SK-N-SH treated with all-trans-retinoic acid at 6 μM for 48 hours (cell line): ENCODE data around the gene SGPL1.

Source experiments
- ARNTL ChIP-seq: fragments of 450-650 bp; formaldehyde crosslinking; IDR thresholded peaks from 2 replicates; pipeline ENCODE4 v1.5.0; 2020; ENCODE audit warnings: low read depth, mild to moderate bottlenecking, moderate library complexity, borderline replicate concordance
- CSDC2 ChIP-seq: fragments of 250-450 bp; sonication (Bioruptor Pico); IDR thresholded peaks from 2 replicates; pipeline ENCODE4 v1.5.0; 2020; ENCODE audit warnings: mild to moderate bottlenecking, moderate library complexity
- ESRRG ChIP-seq: fragments of 250-450 bp; sonication (Bioruptor Pico); IDR thresholded peaks from 2 replicates; pipeline ENCODE4 v1.6.1; 2021; ENCODE audit warnings: mild to moderate bottlenecking
- GLIS3 ChIP-seq: fragments of 250-450 bp; sonication (Bioruptor Pico); IDR thresholded peaks from 2 replicates; pipeline ENCODE4 v1.5.0; 2020; ENCODE audit warnings: mild to moderate bottlenecking, moderate library complexity
- OSR1 ChIP-seq: fragments of 250-450 bp; sonication (Bioruptor Pico); IDR thresholded peaks from 2 replicates; pipeline ENCODE4 v1.8.0; 2022; ENCODE audit warnings: moderate library complexity, mild to moderate bottlenecking, inconsistent platforms
- RARB ChIP-seq: fragments of 250-450 bp; sonication (Bioruptor Pico); IDR thresholded peaks from 2 replicates; pipeline ENCODE4 v1.8.0; 2021; ENCODE audit warnings: mild to moderate bottlenecking, moderate library complexity
- SNAI2 ChIP-seq: fragments of 250-450 bp; sonication (Bioruptor Pico); IDR thresholded peaks from 2 replicates; pipeline ENCODE4 v1.5.0; 2020; ENCODE audit warnings: mild to moderate bottlenecking, moderate library complexity
- TCF4 ChIP-seq: fragments of 250-450 bp; sonication (Bioruptor Pico); IDR thresholded peaks from 2 replicates; pipeline ENCODE4 v1.8.0; 2021; ENCODE audit warnings: mild to moderate bottlenecking, moderate library complexity, borderline replicate concordance
- TOX ChIP-seq: fragments of 250-450 bp; sonication (Bioruptor Pico); IDR thresholded peaks from 2 replicates; pipeline ENCODE4 v1.8.0; 2021; ENCODE audit warnings: mild to moderate bottlenecking, moderate library complexity, borderline replicate concordance
- ZFP30 ChIP-seq: fragments of 450-650 bp; formaldehyde crosslinking; IDR thresholded peaks from 2 replicates; pipeline ENCODE4 v1.5.0; 2022; ENCODE audit warnings: mild to moderate bottlenecking, moderate library complexity
- ZNF70 ChIP-seq: fragments of 450-650 bp; formaldehyde crosslinking; IDR thresholded peaks from 2 replicates; pipeline ENCODE4 v1.5.0; 2020; ENCODE audit warnings: mild to moderate bottlenecking, moderate library complexity
- TF ChIP-seq, protein P1 (sequence below): fragments of 250-450 bp; sonication (Bioruptor Pico); IDR thresholded peaks from 2 replicates; pipeline ENCODE4 v1.5.1; 2020; ENCODE audit warnings: low read depth, mild to moderate bottlenecking, moderate library complexity
- TF ChIP-seq, protein P2 (sequence below): fragments of 250-450 bp; sonication (Bioruptor Pico); IDR thresholded peaks from 2 replicates; pipeline ENCODE4 v1.8.0; 2020; ENCODE audit warnings: mild to moderate bottlenecking, moderate library complexity, borderline replicate concordance

DNA sequence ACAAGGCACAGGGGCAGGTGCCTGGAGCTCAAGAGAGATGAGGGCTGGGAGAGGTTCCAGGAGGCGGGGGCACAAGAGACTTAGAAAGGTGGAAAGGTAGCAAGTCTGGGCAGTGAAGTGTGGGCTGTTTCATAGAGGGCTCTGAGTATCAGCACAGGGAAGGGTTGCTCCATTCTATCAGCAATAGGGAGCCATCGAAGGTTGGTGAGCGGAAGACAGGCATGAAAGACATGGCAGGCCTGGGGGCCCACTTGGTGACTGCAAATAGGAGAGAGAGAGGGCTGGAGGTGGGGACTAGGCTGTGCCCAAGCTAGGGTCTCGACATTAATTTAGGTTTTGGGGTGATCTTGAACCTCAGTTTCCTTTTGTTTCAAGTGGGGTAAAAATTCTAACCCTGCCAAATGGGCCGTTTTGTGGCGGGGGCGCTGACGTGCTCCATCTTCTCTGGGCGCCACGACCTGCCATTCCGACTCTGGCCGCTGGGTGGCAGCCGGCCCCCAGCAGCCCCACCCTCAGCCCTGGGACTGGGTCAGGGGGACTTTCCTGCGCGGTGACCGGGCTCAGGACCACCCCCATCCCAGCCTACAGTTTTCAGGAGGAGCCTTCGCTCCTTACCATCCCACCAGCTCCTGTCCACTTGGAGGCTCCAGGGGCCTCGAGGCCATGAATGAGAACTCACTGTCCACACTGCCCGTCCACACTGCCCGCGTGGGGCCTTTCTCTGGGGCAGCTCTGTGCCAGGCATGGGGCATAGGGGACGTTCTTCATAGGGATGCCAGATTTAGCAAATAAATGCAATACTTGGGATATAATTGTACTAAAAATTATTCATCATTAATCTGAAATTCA, 109.9 kb downstream of the SGPL1 start:
- TF ChIP-seq OSR1 (CRISPR knock-in tag) (no peak), SNAI2 (CRISPR knock-in tag) (no peak), TCF4 (no peak), CSDC2 (CRISPR knock-in tag) (no peak), ZNF70 (CRISPR knock-in tag) (no peak), RARB (no peak), ESRRG (CRISPR knock-in tag) (no peak), ARNTL (CRISPR knock-in tag) (no peak), TOX (CRISPR knock-in tag) (no peak), GLIS3 (CRISPR knock-in tag) (no peak), ZFP30 (no peak)
- TF ChIP-seq, protein P1, sequence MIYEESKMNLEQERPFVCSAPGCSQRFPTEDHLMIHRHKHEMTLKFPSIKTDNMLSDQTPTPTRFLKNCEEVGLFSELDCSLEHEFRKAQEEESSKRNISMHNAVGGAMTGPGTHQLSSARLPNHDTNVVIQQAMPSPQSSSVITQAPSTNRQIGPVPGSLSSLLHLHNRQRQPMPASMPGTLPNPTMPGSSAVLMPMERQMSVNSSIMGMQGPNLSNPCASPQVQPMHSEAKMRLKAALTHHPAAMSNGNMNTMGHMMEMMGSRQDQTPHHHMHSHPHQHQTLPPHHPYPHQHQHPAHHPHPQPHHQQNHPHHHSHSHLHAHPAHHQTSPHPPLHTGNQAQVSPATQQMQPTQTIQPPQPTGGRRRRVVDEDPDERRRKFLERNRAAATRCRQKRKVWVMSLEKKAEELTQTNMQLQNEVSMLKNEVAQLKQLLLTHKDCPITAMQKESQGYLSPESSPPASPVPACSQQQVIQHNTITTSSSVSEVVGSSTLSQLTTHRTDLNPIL, result no peak
- TF ChIP-seq, protein P2, sequence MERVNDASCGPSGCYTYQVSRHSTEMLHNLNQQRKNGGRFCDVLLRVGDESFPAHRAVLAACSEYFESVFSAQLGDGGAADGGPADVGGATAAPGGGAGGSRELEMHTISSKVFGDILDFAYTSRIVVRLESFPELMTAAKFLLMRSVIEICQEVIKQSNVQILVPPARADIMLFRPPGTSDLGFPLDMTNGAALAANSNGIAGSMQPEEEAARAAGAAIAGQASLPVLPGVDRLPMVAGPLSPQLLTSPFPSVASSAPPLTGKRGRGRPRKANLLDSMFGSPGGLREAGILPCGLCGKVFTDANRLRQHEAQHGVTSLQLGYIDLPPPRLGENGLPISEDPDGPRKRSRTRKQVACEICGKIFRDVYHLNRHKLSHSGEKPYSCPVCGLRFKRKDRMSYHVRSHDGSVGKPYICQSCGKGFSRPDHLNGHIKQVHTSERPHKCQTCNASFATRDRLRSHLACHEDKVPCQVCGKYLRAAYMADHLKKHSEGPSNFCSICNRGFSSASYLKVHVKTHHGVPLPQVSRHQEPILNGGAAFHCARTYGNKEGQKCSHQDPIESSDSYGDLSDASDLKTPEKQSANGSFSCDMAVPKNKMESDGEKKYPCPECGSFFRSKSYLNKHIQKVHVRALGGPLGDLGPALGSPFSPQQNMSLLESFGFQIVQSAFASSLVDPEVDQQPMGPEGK (CRISPR knock-in tag), result no peak
